ENCODE results near the gene DIAPH1.

Gene DIAPH1

GRCh38 chr5:141508440-141508797, 110.4 kb downstream of the DIAPH1 start:
- no peak for DNase-seq (ENCODE audit: low read depth in 2 of 3, low spot score in 1 of 3)

GRCh38 chr5:141507387-141508091, 111.3 kb downstream of the DIAPH1 start:
- no peak for DNase-seq (ENCODE audit: low read depth in 2 of 3, low spot score in 1 of 3)

DNA sequence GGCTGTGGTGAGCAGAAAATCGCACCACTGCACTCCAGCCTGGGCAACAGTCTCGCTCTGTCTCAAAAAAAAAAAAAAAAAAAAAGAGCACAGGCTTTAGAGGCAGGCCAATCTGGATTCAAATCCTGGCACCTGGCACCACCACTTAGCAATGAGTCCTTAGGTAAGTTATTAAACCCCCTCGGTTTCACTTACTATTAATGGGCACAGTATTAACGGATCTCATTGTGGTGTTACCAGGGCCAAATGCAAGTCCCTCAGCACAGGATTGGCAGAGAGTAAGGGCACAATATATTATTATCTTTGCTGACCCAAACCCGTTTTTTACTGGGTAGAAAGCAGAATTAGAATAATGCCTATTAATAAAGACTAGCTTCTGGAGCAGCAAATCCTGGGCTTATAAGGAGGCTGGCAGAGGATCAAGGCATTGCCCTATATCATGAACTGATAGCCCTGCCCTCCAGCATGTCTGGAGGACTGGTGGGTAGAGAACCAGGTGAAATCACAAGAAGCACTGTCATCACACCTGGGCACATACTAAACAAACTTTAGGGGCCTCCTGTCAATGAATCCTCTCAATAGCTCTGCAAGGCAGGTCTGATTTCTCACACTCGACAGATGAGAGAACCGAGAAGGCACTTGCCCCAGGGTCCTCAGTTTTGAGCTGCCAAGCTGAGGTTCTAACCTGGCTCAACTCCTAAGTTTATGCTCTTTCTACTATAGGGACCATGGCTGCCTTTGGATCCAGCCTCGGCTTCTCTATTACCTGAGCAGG, 112.2 kb downstream of the DIAPH1 start:
- DNase-seq (ENCODE audit: low read depth in 2 of 3, low spot score in 1 of 3): no peak

DNA sequence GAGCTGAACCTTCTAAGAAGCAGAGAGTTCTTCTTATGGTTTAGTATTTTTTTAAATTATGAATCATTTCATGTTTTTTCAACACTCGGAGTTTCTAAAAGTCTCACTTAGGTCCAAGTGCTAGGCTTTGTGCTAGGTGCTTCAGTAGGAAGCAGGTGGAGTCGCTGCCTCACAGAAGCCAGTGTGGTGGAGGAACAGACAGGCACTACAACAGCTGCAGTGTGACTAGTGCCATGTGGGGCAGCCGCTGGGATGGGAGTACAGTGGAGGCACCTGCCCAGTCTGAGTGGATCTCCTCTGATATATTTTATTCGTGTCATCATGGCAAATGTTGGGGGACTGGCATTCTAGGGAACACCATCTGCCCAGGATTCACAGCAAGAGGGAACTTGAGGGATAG, 114.6 kb downstream of the DIAPH1 start:
- DNase-seq (ENCODE audit: low read depth in 2 of 3, low spot score in 1 of 3): no peak

- DNase-seq (ENCODE audit: low read depth in 2 of 3, low spot score in 1 of 3): no peak
Observed at GRCh38 chr5:141503681-141504080, 115.1 kb downstream of the DIAPH1 start.

DNA sequence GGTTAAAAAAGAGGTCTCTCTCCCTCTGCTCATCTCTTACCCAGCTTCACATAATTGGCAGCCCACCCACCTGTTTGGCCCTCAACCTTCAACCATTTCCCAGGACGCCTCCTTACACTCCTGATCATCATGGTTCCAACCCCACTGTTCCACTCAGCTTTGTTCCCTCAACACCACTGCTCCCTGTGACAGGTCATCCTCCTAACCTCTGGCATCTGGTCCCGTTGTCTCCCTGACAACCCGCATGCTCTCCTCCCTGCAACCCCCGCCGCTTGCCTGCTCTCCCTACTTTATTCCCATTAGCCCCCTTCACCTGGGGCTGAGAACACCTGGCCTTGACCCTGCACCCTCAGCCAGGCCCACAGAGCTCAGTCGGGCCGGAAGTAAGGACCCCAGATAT, 117.0 kb downstream of the DIAPH1 start:
- no peak for DNase-seq (ENCODE audit: low read depth in 2 of 3, low spot score in 1 of 3)

GRCh38 chr5:141496038-141496437, 122.8 kb downstream of the DIAPH1 start:
- DNase-seq (ENCODE audit: low read depth in 2 of 3, low spot score in 1 of 3): no peak

GRCh38 chr5:141495453-141495811, 123.4 kb downstream of the DIAPH1 start:
- DNase-seq (ENCODE audit: low read depth in 2 of 3, low spot score in 1 of 3): no peak

GRCh38 chr5:141494761-141495452, 123.9 kb downstream of the DIAPH1 start:
- DNase-seq (ENCODE audit: low read depth in 2 of 3, low spot score in 1 of 3): no peak

- DNase-seq (ENCODE audit: low read depth in 2 of 3, low spot score in 1 of 3): no peak
Observed at GRCh38 chr5:141493500-141494422, 125.0 kb downstream of the DIAPH1 start.

DNA sequence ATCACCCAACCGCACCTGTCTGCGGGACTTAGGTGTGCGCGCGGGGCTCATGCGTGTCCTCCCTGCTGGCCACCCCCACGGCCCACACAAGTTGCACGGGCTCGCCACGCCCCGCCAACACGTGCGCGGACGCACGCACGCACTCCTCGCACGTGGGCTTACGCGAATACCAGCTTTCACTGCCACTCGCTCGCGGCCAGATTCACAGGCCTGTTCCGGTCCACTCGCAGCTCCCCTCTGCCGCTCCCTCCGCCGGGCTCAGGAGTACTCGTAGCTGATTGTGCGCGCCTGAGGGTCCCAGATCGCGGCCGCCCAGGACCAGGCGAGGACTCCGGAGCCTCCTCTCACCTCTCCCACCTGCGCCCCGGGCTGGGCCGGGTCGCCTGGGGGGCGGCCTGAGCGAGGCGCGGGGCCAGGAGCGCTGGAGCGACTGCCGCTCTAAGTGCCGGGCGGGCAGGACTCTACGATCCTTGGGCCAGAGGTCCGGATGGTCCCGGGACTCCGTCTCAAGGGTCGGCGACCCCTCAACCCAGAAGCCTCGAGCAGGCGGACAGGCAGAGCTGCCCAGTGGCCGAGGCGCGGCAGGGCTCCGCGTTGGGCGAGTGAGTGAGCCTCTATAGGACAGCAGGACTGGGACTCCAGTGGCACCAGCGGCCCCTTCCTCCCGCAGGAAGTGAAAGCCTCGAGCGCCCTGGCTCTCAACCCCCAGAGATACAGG, 126.5 kb downstream of the DIAPH1 start:
- DNase-seq (ENCODE audit: low read depth in 2 of 3, low spot score in 1 of 3): no peak

GRCh38 chr5:141491323-141492167, 127.3 kb downstream of the DIAPH1 start:
- DNase-seq (ENCODE audit: low read depth in 2 of 3, low spot score in 1 of 3): no peak

- DNase-seq (ENCODE audit: low read depth in 2 of 3, low spot score in 1 of 3): no peak
Observed at GRCh38 chr5:141490771-141491170, 128.0 kb downstream of the DIAPH1 start.

GRCh38 chr5:141490271-141490670, 128.5 kb downstream of the DIAPH1 start:
- DNase-seq (ENCODE audit: low read depth in 2 of 3, low spot score in 1 of 3): no peak

- DNase-seq (ENCODE audit: low read depth in 2 of 3, low spot score in 1 of 3): no peak
Observed at GRCh38 chr5:141489841-141490240, 129.0 kb downstream of the DIAPH1 start.

DNA sequence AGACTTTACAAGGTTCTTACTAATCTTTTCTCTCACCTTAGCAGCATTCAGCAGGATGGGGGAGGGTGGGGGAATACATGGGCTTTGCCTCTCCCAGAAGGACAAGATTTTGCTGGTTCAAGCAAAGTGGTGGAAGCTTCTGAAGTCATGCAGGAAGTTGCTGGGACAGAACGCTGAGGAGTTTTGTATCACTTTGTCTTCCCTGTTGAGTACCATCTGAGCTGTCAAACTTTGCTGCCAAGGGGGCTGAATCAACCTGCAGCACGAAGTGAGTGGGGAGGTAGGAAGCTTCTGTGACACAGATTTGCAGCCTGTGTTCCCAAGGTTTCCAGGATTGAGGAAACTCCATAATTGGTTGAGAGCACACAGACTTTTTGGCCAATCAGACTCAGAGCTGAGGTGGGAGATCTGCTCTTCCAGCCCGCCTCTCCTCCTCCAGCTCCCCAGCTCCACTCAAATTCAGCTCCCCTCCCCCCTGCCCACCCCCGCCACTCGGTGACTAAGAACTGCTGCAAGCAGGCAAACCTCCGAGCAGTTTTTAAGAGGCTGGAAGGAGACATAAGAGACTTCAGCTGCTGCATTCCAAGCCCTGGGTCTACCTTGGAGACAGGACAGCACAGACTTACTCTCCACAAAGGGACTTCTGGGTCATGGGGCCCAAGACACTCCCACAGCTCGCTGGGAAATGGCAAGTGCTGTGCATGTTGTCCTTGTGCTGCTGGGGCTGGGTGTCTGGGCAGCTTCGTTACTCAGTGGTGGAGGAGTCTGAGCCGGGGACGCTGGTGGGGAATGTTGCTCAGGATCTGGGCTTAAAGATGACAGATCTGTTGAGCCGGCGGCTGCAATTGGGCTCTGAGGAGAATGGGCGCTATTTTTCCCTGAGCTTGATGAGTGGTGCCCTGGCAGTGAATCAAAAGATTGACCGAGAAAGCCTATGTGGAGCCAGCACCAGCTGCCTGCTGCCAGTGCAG, 129.9 kb downstream of the DIAPH1 start, which contains the start of gene PCDHGC5:
TSS of gene PCDHGC5 (plus strand) at position 491 of the 971 bp plus-strand sequence. CDS start at position 651, 160 bp downstream.
- no peak for DNase-seq (ENCODE audit: low read depth in 2 of 3, low spot score in 1 of 3)

DNA sequence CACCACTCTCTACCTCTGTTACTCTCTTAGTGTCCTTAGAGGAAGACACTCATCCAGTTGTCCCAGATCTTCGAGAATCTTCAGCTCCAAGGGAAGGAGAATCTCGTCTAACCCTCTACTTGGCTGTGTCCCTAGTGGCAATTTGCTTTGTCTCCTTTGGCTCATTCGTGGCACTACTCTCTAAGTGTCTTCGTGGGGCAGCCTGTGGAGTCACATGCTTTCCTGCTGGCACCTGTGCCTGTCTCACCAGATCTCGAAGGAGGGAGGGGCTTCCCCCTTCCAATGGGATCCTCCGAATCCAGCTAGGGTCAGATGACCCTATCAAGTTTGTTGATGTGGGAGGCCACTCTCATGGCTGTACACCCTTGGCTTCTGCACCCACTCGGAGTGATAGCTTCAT, 131.7 kb downstream of the DIAPH1 start:
- DNase-seq (ENCODE audit: low read depth in 2 of 3, low spot score in 1 of 3): no peak

- no peak for DNase-seq (ENCODE audit: low read depth in 2 of 3, low spot score in 1 of 3)
Observed at GRCh38 chr5:141486091-141486490, 132.7 kb downstream of the DIAPH1 start.
